WERI-Rb-1 (cell line): ENCODE measurements around the gene MYH14.

ENCODE experiments used
- DNase-seq: peaks from one replicate; pipeline ENCODE4 v3.0.0-alpha.2; 2020
- H3K27ac ChIP-seq: fragments of 250-450 bp; sonication (Bioruptor Pico); 2 replicates; pipeline ENCODE4 v1.5.1; 2020; ENCODE audit warnings: mild to moderate bottlenecking, moderate library complexity
- H3K27me3 ChIP-seq: fragments of 250-450 bp; sonication (Bioruptor Pico); 2 replicates; pipeline ENCODE4 v1.5.1; 2021; ENCODE audit warnings: mild to moderate bottlenecking, low read depth, moderate library complexity; ENCODE audit not compliant: insufficient read depth, severe bottlenecking
- H3K36me3 ChIP-seq: fragments of 250-450 bp; sonication (Bioruptor Pico); 2 replicates; pipeline ENCODE4 v1.5.1; 2020; ENCODE audit warnings: mild to moderate bottlenecking, moderate library complexity
- H3K4me3 ChIP-seq: 2 replicates; pipeline ENCODE4 v1.5.1; 2011; ENCODE audit warnings: low read depth, mild to moderate bottlenecking, control low read depth, low read length
- H3K9me3 ChIP-seq: fragments of 250-450 bp; sonication (Bioruptor Pico); 2 replicates; pipeline ENCODE4 v1.5.1; 2021; ENCODE audit warnings: mild to moderate bottlenecking, moderate library complexity; ENCODE audit not compliant: severe bottlenecking
- TF ChIP-seq, protein P1 (sequence below): IDR thresholded peaks from 2 replicates; pipeline ENCODE4 v1.5.1; 2011; ENCODE audit warnings: low read depth, mild to moderate bottlenecking, control low read depth, inconsistent platforms, low read length

Gene MYH14

DNA sequence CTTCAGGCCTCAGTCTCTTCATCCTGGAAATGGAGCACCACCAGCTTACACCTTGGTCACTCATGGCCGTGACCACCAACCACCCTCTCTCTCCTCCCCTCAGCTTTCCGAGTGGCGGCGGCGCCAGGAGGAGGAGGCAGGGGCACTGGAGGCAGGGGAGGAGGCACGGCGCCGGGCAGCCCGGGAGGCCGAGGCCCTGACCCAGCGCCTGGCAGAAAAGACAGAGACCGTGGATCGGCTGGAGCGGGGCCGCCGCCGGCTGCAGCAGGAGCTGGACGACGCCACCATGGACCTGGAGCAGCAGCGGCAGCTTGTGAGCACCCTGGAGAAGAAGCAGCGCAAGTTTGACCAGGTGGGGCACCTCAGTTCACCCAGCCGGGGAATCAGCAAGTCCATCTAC, 78.1 kb downstream of the MYH14 start:
- no peak for DNase-seq
- Histone ChIP-seq H3K27me3 (peaks cover 53% of the 10 kb centered on the region), H3K27ac (no peak overlapping the region), H3K36me3 (no peaks in the 10 kb centered on the region), H3K9me3 (peaks cover 19% of the 10 kb centered on the region), H3K4me3 (no peak overlapping the region)
- TF ChIP-seq, protein P1, sequence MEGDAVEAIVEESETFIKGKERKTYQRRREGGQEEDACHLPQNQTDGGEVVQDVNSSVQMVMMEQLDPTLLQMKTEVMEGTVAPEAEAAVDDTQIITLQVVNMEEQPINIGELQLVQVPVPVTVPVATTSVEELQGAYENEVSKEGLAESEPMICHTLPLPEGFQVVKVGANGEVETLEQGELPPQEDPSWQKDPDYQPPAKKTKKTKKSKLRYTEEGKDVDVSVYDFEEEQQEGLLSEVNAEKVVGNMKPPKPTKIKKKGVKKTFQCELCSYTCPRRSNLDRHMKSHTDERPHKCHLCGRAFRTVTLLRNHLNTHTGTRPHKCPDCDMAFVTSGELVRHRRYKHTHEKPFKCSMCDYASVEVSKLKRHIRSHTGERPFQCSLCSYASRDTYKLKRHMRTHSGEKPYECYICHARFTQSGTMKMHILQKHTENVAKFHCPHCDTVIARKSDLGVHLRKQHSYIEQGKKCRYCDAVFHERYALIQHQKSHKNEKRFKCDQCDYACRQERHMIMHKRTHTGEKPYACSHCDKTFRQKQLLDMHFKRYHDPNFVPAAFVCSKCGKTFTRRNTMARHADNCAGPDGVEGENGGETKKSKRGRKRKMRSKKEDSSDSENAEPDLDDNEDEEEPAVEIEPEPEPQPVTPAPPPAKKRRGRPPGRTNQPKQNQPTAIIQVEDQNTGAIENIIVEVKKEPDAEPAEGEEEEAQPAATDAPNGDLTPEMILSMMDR: no peak

DNA sequence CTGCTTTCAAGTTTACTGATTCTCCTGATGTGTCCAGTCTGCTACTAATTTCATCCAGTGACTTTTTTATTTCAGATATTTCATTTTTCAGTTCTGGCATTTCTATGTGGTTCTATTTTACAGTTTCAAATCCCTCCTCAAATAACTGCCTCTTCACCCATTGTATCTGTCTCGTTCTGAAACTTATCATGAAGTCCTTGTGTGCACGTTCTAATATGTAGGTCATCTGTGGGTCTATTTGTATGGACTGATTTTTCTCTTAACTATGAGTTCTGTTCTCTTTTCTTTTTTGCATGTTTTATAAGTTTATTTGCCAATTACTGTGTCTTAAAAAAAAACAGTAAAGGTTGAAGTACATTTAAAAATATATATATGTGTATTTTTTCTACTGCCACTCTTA, 82.4 kb downstream of the MYH14 start:
- TF ChIP-seq, protein P1: no peak
- H3K36me3 ChIP-seq: no peaks in the 10 kb centered on the region
- peaks cover 72% of the 10 kb centered on the region for H3K27me3 ChIP-seq
- DNase-seq: no peak
- H3K27ac ChIP-seq: no peak overlapping the region
- no peak overlapping the region for H3K4me3 ChIP-seq
- peaks cover 32% of the 10 kb centered on the region for H3K9me3 ChIP-seq

DNA sequence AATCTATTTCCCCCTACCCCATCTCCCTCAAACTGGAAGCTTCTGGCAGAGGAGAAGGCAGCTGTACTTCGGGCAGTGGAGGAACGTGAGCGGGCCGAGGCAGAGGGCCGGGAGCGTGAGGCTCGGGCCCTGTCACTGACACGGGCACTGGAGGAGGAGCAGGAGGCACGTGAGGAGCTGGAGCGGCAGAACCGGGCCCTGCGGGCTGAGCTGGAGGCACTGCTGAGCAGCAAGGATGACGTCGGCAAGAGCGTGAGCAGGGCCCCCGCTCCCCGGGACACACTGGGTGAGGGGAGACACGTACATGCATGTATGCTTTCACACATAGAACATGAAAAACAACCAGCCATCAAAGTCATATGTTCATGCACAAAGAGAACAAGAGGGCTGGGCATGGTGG, 83.0 kb downstream of the MYH14 start:
- H3K27me3 ChIP-seq: peaks cover 72% of the 10 kb centered on the region
- TF ChIP-seq, protein P1: no peak
- no peaks in the 10 kb centered on the region for H3K36me3 ChIP-seq
- H3K27ac ChIP-seq: no peak overlapping the region
- no peak for DNase-seq
- peaks cover 32% of the 10 kb centered on the region for H3K9me3 ChIP-seq
- H3K4me3 ChIP-seq: no peak overlapping the region

DNA sequence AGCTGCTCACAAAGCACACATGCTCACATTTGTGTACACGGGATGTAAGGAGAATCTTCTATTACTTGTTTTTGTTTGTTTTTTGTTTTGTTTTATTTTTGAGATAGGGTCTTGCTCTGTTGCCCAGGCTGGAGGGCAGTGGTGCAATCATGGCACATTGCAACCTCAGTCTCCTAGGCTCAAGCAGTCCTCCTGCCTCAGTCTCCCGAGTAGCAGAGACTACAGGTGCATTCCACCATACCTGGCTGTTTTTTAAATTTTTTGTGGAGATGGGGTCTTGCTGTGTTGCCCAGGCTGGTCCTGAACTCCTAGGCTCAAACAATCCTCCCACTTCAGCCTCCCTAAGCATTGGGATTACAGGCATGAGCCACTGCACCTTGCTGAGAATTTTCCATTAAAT, 83.9 kb downstream of the MYH14 start:
- TF ChIP-seq, protein P1: no peak
- Histone ChIP-seq H3K9me3 (peaks cover 32% of the 10 kb centered on the region), H3K27me3 (peaks cover 70% of the 10 kb centered on the region), H3K36me3 (no peaks in the 10 kb centered on the region), H3K27ac (no peak overlapping the region), H3K4me3 (no peak overlapping the region)
- DNase-seq: no peak

DNA sequence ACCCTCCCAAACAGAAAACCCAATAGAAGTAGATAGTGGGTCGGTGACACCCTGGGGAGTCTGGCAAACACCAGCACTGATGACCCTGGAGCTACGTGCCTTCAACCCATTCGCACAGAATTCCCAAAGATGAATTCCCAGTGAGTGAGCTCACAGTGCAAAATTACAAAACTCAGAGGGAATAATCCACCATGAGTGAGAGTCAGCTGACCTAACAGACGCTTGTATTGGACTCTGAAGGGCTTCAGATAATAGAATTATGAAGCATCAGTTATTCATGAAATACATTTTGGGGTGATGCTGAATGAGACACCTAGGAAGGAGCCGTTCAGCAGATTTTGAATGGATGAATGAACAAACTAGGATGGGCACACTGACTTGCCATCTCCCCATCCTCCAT, 85.5 kb downstream of the MYH14 start:
- TF ChIP-seq, protein P1: no peak
- no peaks in the 10 kb centered on the region for H3K36me3 ChIP-seq

DNA sequence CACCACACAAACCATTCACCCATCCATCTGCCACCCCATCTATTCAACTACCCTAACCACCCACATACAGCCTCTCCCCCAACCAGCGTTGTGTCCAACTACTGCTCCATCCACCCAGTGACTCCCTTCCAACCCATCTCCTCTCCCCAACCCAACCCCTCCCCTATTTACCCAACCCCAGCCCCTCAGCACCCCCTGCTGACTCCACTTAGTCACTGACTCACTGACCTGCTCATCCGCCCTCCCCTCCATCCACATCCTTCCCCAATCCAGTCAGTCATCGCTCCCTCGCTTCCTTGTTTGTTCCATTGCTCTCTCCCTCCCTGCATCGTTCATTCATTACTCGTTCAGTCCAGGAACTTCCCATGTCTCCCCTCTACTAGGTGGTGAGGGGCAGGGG, 86.6 kb downstream of the MYH14 start:
- TF ChIP-seq, protein P1: no peak
- Histone ChIP-seq H3K27me3 (peaks cover 64% of the 10 kb centered on the region), H3K36me3 (no peaks in the 10 kb centered on the region), H3K9me3 (peaks cover 31% of the 10 kb centered on the region), H3K27ac (no peak overlapping the region), H3K4me3 (no peak overlapping the region)
- no peak for DNase-seq

More for the DNA sequence above, 85.5 kb downstream of the MYH14 start:
- Histone ChIP-seq H3K27ac (no peak overlapping the region), H3K4me3 (no peak overlapping the region), H3K9me3 (peaks cover 32% of the 10 kb centered on the region), H3K27me3 (peaks cover 67% of the 10 kb centered on the region)
- no peak for DNase-seq
